BE2C (cell line): ENCODE results near the gene DNM1L.

Experiments used
- DNase-seq: peaks from one replicate; pipeline ENCODE4 v3.0.0-alpha.2; 2020
- H3K27me3 ChIP-seq: fragments of 250-450 bp; sonication (Bioruptor Pico); 2 replicates; pipeline ENCODE4 v1.5.1; 2020; ENCODE audit warnings: mild to moderate bottlenecking
- H3K36me3 ChIP-seq: fragments of 250-450 bp; sonication (Bioruptor Pico); 2 replicates; pipeline ENCODE4 v1.5.1; 2020; ENCODE audit warnings: mild to moderate bottlenecking
- H3K4me1 ChIP-seq: fragments of 250-450 bp; sonication (Bioruptor Pico); 2 replicates; pipeline ENCODE4 v1.5.1; 2020
- H3K4me3 ChIP-seq: 2 replicates; pipeline ENCODE4 v1.5.1; 2011; ENCODE audit warnings: low read depth, low read length
- H3K9me3 ChIP-seq: fragments of 250-450 bp; sonication (Bioruptor Pico); 2 replicates; pipeline ENCODE4 v1.5.1; 2020
- CTCF ChIP-seq: IDR thresholded peaks from 2 replicates; pipeline ENCODE4 v1.5.1; 2012; ENCODE audit warnings: mild to moderate bottlenecking, low read depth, low read length

The DNM1L gene

GRCh38 chr12:32651151-32651955 lies 27.7 kb upstream of the DNM1L start:
- Histone ChIP-seq H3K36me3 (no peaks in the 10 kb centered on the region), H3K9me3 (no peaks in the 10 kb centered on the region), H3K4me3 (no peak overlapping the region), H3K4me1 (no peaks in the 10 kb centered on the region), H3K27me3 (no peaks in the 10 kb centered on the region)
- DNase-seq, result no peak
- no peak for TF ChIP-seq CTCF

GRCh38 chr12:32651956-32652210 lies 27.2 kb upstream of the DNM1L start:
- Histone ChIP-seq H3K4me3 (no peak overlapping the region), H3K27me3 (no peaks in the 10 kb centered on the region), H3K9me3 (no peaks in the 10 kb centered on the region), H3K36me3 (no peaks in the 10 kb centered on the region), H3K4me1 (no peaks in the 10 kb centered on the region)
- no peak for TF ChIP-seq CTCF
- no peak for DNase-seq

- Histone ChIP-seq H3K27me3 (no peaks in the 10 kb centered on the region), H3K4me1 (no peaks in the 10 kb centered on the region), H3K36me3 (no peaks in the 10 kb centered on the region), H3K4me3 (no peak overlapping the region), H3K9me3 (no peaks in the 10 kb centered on the region)
- no peak for DNase-seq
- TF ChIP-seq CTCF, result no peak
These were observed 19.1 kb upstream of the DNM1L start for GRCh38 chr12:32659908-32660440.

GRCh38 chr12:32661706-32662105 lies 17.4 kb upstream of the DNM1L start:
- no peak overlapping the region for H3K4me3 ChIP-seq
- H3K27me3 ChIP-seq, result no peaks in the 10 kb centered on the region
- no peak for DNase-seq
- no peaks in the 10 kb centered on the region for H3K36me3 ChIP-seq
- no peak for TF ChIP-seq CTCF
- H3K4me1 ChIP-seq, result no peaks in the 10 kb centered on the region
- no peaks in the 10 kb centered on the region for H3K9me3 ChIP-seq

- no peak overlapping the region for H3K4me3 ChIP-seq
- no peaks in the 10 kb centered on the region for H3K36me3 ChIP-seq
- no peak for DNase-seq
- no peaks in the 10 kb centered on the region for H3K9me3 ChIP-seq
- TF ChIP-seq CTCF, result no peak
- H3K27me3 ChIP-seq, result no peaks in the 10 kb centered on the region
- H3K4me1 ChIP-seq, result no peaks in the 10 kb centered on the region
These were observed 16.4 kb upstream of the DNM1L start for GRCh38 chr12:32662665-32663064.

GRCh38 chr12:32666018-32666417 lies 13.1 kb upstream of the DNM1L start:
- no peak overlapping the region for H3K4me3 ChIP-seq
- no peaks in the 10 kb centered on the region for H3K4me1 ChIP-seq
- no peaks in the 10 kb centered on the region for H3K36me3 ChIP-seq
- DNase-seq, result no peak
- TF ChIP-seq CTCF, result no peak
- H3K27me3 ChIP-seq, result no peaks in the 10 kb centered on the region
- no peaks in the 10 kb centered on the region for H3K9me3 ChIP-seq
